Hematopoietic multipotent progenitor cell treated with erythropoietin and hydrocortisone succinate and interleukin-3 and kit ligand, for 6 days (in vitro differentiated cells): ENCODE results near the gene SLC25A27.

ENCODE experiments used
- DNase-seq: peaks from one replicate; pipeline ENCODE4 v3.0.0-alpha.2; 2015

Gene SLC25A27

DNA sequence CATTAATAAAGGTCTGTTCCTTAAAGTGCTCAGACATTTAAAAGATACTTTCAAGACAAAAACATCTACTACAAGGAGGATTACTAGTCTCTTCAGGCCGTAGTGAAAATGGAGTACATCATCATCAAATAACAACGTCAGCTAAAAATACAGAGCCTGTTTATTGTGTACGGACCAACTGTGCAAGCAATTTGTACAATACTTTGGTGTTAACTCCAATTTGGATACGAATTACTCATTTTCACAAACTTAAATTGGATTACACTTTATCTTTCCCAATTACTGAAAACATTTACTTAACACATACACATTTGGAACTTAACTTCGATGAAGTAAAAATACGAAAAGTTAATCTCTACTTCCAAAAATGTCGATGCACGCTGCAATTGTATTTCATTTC is 959 bp upstream of the SLC25A27 start:
- DNase-seq = no peak

DNA sequence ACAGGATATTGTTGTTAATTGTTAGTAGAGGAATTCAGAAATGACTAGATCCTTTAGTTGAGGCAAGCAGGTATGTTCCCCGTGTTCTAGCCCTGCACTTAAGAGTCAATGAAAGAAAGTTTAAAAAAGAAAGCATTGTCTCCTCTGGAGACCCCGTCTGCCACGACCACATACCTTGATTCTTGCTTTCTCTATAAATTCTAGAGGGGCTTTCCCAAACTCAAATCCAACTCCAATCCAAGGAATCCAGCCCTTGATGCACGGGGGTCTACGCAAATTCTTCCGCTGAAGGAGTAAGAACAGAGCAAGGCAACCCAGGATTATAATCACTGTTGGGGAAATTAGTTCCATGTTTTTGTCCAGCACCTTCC is 558 bp upstream of the SLC25A27 start:
- no peak for DNase-seq

DNA sequence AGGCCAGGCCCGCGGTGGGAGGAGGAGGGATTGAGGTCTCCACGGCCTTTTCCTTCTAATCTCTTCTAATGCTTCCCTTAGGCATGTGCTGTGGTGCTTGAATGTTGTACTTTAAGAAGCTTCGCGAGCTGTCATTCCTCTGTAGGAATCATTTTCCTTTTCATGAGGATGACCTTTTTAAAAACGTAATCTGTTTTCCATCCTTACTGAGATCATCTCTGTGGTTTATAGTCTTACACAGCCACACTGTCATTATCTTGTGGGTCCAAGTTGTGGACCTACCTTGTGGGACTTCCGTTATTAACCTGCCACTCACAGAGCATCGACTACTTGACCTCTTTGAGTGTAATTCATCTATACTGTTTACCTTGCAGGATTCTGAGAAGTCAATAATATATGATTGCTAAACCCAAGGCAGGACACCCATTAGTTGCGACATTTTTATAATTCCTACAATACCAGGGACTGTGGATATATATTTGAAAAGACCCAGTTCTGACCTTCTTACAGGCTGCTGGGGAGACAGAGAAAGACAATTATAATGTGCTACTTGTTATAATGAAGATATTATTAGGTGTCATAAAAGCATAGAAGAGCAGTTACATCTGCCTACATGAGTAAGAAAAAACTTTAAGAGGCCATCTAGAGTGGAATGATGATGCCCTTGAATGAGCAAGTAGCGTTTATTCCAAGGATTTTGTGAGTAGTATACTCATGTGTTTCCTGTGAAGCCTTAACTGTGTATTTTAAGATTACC is 842 bp downstream of the SLC25A27 start:
- peak; percentile 17 for DNase-seq

DNA sequence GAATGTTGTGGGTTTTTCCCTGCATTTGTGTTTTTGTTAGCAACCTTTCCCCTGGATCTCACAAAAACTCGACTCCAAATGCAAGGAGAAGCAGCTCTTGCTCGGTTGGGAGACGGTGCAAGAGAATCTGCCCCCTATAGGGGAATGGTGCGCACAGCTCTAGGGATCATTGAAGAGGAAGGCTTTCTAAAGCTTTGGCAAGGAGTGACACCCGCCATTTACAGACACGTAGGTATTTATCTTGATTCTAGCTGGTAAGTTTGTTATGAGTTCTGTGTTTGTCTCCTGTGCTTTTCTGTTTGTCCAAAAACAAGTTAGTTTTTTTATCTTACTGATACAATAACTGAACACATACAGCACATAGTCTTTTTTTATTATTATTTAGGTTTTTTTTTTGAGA is 3.0 kb downstream of the SLC25A27 start:
- DNase-seq = peak; percentile 29

DNA sequence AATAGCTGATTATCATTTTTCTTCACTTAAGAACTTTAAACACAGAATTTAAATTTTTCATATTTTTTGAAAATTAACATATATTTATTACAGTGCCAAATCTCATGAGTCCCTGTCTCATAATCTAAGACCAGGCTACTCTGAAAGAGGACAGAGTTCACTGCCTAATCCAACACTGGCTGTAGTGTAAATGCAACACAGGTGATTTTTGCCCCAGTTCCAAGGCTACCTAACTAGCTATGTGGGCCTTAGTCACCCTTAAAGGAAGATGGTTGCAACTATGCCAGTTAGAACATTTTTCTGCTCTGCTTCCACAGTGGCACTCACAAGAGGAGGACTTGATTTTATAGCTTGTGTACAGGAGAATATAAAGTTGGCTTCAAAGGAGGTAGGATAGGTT is 4.9 kb downstream of the SLC25A27 start:
- no peak for DNase-seq

DNA sequence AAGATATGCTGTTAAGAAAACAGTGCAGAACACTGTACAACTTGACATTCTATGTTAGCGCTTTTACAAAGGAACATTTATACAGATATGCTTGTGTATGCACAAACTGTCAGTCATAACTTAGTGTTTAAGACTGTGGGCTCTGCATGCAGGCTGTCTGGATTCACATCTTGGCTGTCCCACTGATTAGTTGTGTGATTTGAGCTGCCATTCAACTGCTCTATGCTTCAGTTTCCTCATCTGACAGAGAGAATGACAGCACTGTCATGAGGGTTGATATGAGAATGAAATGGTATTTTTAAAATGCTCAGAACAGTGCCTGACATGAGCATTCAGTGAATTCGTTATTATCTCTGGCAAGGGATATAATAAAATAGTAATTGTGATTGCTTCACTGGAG is 8.7 kb downstream of the SLC25A27 start:
- DNase-seq = no peak

DNA sequence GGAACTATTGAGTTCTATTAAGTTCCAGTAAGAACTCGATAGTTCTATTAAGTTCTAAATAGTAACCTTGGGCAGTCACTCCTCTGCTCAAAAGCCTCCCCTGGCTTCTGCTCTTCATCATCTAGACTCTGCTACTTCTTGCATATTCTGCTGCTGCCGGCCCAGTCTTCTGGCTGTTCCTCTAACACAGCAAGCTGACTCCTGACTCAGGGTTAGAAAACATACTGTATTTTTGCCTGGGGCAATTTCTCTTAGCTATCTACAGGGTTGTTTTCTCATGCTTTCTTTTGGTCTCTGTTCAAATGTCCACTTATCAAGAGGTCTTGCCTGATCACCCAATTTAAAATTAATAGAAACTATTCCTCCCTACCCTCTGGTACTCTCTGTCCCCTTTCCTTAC is 14.6 kb downstream of the SLC25A27 start:
- no peak for DNase-seq

DNA sequence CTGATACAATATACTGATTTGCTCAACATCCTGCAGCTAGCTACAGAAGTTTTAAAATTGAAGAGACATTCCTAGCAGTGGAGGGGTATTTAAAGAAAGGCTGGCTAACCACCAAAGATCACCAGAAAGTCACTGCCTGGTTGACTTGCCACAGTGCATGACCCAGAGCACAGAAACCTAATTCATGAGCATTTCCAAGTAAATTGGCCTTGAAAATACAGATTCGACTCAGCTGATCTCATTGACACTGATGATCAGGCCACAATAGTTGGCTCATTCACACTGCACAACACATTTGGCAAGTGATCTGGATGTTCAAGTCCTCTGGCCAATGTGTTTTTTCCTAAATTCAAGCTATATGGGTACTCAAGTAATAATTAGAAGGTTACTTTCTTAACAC is 21.6 kb downstream of the SLC25A27 start:
- DNase-seq = no peak

DNA sequence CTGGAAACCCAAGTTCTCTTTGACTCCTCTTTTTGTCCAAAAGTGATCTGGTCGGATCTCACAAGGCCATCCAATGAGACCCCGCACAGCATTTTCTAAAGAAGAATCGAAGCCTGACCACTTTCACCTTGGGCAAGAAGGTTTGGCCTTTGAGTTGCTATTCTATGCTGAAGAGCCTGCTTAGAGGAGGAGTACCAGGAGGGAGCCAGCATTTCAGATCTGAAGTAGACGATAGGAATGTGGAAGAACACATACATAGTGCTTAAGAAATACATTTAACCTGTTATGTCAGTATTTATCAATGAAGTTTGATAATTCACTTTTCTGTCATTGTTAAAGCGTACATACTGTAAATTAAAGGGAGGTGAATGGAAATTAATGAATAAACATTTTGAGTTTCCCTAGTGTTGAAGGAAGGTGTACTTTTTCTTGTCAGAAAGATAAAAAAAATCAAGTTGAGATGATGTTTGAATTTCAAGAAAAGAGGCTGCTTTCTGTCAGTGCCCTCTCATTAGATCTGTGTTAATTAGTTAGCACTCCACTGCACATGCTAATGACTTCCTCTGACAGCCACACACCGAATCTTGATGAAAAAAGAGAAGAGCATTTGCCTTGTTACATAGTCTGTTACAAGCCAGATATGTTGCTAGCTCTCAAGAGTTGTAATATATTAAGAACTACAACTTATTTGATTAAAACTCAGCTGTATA is 24.0 kb downstream of the SLC25A27 start:
- no peak for DNase-seq

DNA sequence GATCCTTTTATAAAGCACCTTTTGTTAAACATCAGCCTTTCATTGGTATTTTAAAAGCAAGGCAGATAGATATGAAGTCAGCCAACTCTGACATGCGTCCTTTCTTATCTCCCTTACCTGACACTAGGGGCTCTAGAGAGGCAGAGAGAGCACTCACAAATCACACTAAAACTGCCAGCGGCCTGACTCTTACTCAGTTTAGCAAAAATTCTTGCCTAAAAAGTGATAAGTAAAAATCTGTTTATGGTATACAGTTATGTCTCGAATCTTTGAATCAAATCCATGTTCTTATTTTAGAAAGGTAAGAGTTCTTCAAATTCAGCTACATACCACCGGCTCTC is 24.5 kb downstream of the SLC25A27 start:
- DNase-seq = peak; percentile 37

DNA sequence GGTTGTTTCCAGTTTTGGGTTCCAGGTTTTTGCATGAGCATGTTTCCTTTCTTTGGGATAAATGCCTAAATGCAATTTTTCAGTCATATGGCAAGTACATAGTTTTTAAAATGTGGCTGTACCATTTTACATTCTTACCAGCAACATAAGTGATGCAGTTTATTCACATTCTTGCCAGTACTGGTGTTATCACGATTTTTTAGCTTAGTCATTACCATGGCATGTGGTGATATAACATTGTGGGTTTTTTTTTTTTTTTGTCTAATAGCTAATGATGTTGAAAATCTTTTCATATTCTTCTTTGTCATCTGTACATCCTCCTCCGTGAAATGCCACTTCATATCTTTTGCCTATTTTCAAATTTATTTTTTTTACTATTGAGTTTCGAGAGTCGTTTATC is 32.0 kb downstream of the SLC25A27 start:
- peak; percentile 55 for DNase-seq

DNA sequence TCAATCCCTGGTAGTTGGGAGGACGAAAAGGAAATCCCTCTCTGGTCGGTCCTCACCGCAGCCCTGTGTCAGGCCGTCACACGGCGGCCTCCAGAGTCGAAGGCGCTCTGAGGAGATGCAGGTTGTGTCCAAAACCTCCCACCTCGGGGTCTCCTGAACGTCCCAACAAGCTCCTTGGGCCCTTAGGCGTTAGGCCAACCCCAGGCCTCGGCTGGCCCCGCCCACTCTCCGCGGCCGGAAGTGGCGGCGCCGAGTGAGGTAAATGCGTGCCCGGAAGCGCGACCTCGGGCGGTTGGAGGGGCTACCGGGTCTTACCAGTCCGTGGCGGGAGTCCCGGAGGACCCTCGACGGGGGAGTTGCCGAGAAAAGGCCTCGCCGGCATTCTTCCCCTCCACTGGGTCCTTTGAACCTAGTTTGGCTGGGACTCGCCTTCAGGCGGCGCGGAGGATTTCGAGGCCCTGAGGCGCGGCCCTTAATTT is 34.9 kb downstream of the SLC25A27 start, which contains the start of gene TDRD6:
TSS of gene TDRD6 (plus strand) at position 267 of the 479 bp plus-strand sequence. CDS start 244 bp downstream, outside the sequence.
- DNase-seq = no peak

DNA sequence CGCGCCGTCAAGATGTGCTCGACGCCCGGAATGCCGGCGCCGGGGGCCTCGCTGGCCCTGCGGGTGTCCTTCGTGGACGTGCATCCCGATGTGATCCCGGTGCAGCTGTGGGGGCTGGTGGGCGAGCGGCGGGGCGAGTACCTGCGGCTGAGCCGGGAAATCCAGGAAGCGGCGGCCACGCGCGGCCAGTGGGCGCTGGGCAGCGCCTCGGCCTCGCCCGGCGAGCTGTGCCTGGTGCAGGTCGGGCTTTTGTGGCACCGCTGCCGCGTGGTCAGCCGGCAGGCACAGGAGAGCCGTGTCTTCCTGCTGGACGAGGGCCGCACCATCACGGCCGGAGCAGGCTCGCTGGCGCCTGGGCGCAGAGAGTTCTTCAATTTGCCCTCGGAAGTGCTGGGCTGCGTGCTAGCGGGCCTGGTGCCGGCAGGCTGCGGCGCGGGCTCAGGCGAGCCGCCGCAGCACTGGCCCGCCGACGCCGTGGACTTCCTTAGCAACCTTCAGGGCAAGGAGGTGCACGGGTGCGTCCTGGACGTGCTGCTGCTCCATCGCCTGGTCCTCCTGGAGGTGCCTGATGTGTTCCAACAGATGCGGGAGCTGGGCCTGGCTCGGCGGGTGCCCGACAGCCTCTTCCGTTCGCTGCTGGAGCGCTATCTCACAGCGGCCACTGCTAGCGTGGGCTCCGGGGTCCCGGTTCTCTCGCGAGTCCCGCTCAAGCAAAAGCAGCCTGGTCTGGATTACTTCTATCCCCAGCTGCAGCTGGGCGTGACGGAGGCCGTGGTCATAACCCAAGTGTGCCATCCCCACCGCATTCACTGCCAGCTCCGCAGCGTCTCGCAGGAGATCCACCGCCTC is 35.6 kb downstream of the SLC25A27 start:
- DNase-seq = no peak

DNA sequence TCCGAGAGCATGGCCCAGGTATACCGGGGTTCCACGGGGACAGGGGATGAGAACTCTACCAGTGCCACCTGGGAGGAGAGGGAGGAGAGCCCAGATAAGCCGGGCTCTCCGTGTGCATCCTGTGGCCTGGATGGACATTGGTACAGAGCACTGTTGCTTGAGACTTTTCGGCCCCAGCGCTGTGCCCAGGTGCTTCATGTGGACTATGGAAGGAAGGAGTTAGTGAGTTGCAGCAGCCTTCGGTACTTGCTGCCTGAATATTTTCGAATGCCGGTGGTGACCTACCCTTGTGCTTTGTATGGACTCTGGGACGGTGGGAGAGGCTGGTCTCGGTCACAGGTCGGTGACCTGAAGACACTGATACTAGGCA is 36.2 kb downstream of the SLC25A27 start:
- DNase-seq = no peak

DNA sequence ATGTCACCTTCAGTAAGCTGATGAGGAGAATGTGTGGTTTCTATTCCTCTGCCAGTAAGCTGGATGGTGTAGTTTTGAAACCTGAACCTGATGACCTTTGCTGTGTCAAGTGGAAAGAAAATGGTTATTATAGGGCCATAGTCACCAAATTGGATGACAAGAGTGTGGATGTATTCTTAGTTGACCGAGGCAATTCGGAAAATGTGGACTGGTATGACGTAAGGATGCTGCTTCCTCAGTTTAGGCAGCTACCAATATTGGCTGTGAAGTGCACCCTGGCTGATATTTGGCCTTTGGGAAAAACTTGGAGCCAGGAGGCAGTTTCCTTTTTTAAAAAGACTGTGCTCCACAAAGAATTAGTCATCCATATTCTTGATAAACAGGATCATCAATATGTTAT is 36.9 kb downstream of the SLC25A27 start:
- DNase-seq = no peak

DNA sequence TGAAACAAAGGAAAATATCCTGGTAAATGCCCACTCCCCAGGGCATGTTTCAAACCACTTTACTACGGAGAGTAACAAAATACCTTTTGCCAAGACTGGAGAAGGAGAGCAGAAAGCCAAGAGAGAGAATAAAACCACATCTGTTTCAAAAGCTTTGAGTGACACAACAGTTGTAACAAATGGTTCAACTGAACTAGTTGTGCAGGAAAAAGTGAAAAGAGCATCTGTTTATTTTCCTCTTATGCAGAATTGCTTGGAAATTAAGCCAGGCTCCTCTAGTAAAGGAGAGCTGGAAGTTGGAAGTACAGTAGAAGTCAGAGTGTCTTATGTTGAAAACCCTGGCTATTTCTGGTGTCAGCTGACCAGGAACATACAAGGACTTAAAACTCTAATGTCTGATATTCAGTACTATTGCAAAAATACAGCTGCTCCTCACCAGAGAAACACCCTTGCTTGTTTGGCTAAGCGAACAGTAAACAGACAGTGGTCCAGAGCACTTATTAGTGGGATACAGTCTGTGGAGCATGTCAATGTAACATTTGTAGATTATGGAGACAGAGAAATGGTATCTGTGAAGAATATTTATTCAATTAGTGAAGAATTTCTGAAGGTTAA is 37.5 kb downstream of the SLC25A27 start:
- no peak for DNase-seq

DNA sequence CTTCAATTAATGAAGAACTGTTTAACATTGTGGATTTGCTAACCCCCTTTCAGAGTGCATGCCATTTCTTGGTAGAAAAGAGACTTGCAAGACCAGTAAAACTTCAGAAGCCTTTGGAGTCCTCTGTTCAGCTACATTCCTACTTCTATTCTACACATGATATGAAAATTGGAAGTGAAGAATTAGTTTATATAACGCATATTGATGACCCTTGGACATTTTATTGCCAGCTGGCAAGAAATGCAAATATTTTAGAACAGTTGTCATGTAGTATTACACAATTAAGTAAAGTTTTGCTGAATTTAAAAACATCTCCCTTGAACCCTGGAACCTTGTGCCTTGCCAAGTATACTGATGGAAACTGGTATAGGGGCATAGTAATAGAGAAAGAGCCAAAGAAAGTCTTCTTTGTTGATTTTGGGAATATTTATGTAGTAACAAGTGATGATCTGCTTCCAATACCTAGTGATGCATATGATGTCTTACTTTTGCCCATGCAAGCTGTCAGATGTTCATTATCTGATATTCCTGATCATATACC is 38.2 kb downstream of the SLC25A27 start:
- no peak for DNase-seq

DNA sequence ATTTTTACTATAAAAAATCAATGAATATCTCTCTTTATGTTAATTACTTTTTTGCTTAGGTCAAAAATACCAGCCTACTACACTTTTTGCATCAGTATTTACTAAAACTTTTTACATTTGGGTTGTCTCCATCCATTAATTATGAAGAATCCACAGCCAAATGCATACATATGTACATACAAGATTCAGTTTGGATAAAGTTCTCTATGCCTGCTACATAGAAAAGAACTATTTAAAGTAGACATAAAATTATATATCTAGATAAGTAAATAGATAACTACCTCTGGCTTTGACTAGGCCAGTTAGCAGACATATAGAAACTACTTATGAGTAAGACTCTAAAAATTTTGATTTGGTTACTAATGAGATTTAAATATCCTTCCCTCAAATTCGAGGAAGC is 47.2 kb downstream of the SLC25A27 start:
- DNase-seq = no peak

DNA sequence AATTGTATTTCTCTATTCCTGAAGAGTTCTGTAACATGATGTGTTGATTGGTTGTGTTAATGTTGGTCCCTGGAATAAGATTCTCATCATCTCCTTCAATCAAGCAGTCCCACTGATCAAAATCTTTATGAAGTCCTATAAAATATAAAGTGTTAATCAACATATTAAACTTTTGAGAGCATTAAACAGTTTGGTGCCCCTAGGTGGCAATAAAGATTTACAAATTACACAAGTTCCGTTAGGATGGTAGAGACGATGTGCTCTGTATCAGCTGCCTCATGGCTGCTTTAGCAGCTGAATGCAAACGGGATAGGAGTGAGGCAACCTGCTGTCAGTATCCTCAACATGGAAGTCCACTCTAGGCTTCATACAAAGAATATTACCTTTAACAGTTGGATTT is 51.8 kb downstream of the SLC25A27 start:
- peak; percentile 57 for DNase-seq

DNA sequence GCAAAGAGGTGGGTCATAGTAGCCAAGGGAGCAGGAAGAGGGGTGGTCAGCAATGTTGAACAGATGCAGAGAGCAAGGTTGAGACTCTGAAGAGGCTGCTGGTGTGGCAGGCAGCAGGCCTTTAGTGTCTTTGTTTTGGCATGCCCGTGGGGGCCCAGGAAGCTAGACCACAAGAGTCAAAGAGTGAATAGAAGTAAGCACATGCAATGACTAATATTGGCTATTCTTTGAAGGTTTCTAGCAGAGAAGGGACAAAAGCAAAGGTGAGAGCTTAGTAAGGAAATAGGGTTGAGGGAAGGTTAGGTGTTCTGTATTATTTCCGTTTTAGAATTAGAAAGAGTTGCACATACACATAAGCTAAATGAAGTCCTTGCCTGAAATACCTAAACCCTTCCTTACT is 53.7 kb downstream of the SLC25A27 start:
- no peak for DNase-seq

DNA sequence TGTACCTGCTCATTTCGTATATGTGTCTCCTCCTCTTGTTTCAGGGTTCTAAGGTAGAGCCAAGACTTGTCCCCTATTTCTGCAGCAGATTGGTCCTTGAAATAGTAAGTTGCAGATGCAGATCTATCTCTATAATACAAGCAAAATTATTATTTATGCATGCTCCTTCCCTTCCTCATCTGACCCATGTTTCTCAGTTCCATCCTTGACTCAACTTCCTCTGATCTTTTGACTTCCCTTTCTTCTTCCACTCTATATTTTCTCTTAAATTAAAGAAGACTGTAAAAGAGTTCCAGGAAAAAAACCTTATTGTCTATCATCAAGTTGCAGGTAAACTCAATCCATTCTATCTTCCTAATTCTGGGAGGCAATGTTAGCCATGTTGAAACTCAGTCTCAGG is 58.7 kb downstream of the SLC25A27 start:
- no peak for DNase-seq

DNA sequence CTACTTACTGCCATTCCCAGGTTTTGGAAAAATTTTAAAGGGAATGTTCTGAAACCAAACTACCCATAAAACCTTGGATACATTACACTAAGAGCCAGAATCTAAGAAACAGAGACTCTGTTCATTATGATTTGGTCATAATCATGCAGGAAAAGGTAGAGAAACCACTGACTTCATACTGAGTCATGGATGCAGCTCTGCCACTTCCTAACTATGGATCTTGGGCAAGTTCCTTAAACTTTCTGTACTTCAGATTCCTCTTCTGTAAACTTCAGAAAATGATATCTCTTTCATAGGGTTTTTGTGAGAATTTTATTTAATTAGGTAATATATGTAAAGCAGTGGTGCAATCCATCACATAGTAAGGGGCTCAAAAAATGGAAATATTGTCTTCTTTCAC is 62.4 kb downstream of the SLC25A27 start:
- DNase-seq = no peak

DNA sequence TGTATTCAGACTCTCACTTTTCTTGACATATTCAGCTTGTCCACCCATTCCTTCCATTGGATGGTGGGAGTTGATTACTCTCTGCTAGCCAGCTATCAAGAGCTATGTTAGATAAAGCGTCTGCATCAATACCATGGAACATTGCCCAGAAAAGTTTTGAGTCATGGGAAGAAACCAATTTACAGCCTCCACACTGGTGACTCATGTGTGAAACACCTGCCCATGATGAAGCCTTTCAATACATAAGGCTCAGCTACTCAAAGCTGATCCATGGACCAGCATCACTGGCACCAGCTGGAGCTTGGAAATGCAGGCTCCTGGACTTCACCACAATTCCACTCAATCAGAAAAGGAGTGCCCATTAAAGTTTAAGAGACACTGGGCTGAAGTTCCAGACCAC is 66.3 kb downstream of the SLC25A27 start:
- no peak for DNase-seq
